Eye (tissue), 1 donor: ENCODE measurements around the gene FGF14.

ENCODE experiments used
- DNase-seq: peaks from one replicate; pipeline ENCODE4 v3.0.0-alpha.2; 2015

Gene FGF14

GRCh38 chr13:101916108-101916774 lies 485.6 kb downstream of the FGF14 start:
- peak; percentile 77 for DNase-seq

DNA sequence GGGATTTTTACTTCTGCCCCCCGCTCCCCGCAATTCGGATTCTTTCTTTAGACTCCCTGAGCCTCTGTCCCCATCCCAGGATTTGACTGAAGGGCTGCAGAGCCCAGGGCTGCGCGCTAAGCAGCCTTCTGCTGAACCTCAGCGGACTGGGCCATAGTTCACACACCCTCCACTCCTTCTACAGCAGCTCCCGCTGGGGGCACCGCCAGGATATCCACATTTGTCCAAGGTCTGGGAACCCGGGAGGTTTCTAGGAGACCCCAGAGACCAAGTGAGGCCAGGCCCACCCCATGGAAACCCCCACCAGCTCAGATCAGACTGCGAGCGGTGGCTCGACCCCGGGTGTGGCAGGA lies 486.1 kb downstream of the FGF14 start:
- DNase-seq, result no peak

GRCh38 chr13:101915331-101915730 lies 486.5 kb downstream of the FGF14 start:
- DNase-seq, result peak; percentile 15

- DNase-seq, result no peak
These were observed 490.1 kb downstream of the FGF14 start for GRCh38 chr13:101911752-101912151.

DNA sequence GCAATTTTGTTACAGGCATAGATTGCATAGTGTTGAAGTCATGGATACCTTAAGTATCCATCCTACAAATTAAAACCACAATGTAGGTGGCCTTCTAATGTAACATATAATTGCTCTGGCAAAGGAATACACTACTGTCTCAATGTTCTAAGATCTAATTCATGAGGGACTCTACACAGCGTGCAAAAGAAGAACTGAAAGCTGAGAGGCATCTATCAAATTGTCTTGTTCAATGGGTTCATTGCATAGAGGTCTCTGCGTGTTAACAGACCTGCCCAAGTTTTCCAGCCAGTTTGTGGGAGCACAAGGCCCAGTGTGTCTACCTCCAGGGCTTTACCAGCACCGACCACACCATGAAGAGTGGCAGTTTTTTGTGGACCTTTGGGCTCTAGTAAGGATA lies 498.0 kb downstream of the FGF14 start:
- no peak for DNase-seq

- DNase-seq, result no peak
These were observed 503.2 kb downstream of the FGF14 start for GRCh38 chr13:101898676-101899075.

DNA sequence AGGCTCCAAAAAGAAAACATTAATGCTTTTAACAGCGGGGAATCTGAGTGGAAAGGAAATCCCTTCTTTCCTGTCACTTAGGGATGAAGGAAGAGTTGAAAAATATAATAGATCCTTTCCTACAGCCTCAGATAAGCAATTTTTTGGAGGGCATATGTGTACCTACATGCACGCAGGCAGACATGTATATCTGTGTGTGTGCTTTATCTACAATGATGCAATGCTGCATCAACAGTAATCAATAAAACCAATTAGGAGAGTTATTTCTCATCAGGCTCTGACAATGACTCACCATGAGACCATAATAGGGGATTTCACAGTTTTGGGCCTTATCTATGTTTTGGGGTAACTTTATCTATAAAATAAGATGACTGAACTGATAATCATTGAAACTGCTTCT lies 505.3 kb downstream of the FGF14 start:
- no peak for DNase-seq

GRCh38 chr13:101893021-101893420 lies 508.8 kb downstream of the FGF14 start:
- DNase-seq, result no peak

GRCh38 chr13:101892296-101892695 lies 509.6 kb downstream of the FGF14 start:
- peak; percentile 10 for DNase-seq

DNA sequence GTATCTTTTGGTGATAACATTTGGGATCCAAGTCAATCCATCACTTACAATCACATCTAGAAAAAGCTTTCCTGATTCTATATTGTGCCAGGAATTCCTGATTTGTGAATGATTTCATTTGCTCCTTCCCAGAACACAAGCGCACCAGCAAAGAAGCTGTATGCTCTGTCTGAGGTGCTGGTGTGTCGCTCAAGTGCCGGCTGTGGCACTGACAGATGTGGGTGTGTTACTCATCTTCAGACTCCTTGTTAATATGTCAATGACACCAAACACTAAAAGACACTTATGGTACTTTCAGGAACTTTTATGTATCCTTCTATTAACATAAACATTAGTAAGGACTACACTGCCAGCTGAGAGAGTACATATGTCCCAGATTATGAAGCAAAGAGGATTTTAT lies 520.3 kb downstream of the FGF14 start:
- no peak for DNase-seq

- no peak for DNase-seq
These were observed 521.3 kb downstream of the FGF14 start for GRCh38 chr13:101880581-101880980.

GRCh38 chr13:101876951-101877350 lies 524.9 kb downstream of the FGF14 start:
- DNase-seq, result no peak

GRCh38 chr13:101875717-101876393 lies 526.0 kb downstream of the FGF14 start:
- DNase-seq, result no peak

- no peak for DNase-seq
These were observed 526.8 kb downstream of the FGF14 start for GRCh38 chr13:101875091-101875490.

DNA sequence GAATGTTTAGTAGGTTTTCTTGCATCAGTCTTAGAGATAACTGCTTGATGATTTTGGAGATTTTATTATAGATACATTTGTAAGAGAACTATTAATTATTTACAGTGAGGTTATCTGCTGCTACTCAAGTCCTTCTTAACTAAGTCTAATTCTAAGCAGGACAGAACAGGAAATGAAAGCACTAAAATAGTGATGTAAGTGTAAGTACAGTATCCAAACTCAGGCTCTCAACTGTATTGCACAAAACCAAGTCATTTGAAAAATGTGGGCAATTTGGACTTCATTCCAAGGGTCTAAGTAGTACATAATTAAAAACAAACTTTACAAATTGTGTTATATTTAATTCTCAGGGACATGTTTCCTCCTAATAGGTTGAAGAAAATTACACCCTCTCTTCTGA lies 532.3 kb downstream of the FGF14 start:
- no peak for DNase-seq

- no peak for DNase-seq
These were observed 533.0 kb downstream of the FGF14 start for GRCh38 chr13:101868585-101869469.

GRCh38 chr13:101866889-101867581 lies 534.8 kb downstream of the FGF14 start:
- no peak for DNase-seq

DNA sequence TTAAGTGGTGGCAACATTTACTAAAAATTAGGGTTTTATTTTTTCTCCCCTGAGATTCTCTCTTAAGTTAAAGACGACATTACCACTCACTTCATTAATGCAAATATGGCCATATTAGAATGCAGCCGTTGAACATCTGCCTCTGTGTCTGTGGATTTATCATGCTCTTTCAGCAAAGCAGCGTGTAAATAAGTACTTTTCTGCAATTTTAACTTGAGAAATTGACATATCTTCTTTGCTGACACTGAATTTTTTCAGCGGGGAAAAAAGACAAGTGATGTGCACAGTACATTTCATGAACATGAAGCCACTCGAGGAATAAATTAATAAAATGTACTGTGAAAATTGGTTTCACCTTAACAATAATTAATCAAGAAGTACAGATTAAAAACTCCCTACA lies 543.0 kb downstream of the FGF14 start:
- no peak for DNase-seq

DNA sequence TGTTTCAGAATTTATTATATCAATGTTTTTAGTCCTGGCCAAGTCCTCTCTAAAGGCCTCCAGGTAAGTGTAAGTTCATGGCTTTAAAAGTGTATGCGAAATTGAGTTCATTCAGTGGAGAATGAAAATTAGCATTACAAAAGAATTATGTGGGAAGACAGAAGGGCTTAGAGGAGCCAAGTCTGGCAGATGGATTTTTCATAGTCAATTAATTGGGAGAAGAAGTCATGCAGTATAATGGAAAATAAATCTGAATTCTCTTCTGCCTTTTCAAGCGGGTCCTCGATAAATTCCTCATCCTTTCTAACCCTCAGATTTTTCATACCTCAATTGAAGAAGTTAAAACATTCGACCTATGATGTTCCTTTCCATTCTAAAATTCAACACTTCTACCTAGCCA lies 555.1 kb downstream of the FGF14 start:
- no peak for DNase-seq

GRCh38 chr13:101846249-101846648 lies 555.6 kb downstream of the FGF14 start:
- no peak for DNase-seq

- DNase-seq, result no peak
These were observed 556.4 kb downstream of the FGF14 start for GRCh38 chr13:101845245-101846020.

- DNase-seq, result no peak
These were observed 560.1 kb downstream of the FGF14 start for GRCh38 chr13:101841698-101842097.
